ENCODE measurements around the gene PRRG3.
A peak's percentile ranks its signal among the peaks of the same experiment; 100 is the strongest.

Gene PRRG3

DNA sequence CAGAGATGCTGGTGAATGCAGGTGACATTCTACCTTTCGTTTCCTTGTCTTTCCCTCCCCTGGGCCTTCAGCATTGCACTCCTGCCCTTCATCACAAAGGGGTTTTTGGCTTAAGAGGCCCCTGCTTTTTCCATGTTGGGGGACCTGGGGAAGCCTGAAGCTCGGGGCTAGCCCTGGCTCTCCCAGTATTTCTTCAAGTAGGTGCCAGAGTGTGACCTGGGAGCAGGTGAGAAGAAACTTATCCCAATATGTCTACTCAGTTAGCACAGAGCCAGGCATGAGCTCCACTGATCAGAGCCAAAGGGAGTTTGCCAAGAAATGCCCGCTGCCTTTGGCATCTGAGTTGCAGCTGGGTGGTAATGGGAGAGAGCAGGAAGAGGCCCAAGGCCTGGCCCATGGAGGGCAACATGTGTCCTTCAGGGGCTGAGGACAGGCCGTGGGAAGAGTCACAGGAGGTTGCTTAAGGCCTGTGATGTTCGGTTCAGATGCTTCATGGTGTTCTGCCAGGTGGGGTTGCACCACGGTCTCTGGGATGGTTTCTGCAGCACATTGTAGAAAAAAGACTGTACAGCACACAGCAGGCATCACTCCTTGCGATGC, 7.6 kb downstream of the PRRG3 start:
- intact Hi-C loops (cut with DNase I) = no loop called here
- DNase-seq = peak in 1 of 42 donors; percentile 26

DNA sequence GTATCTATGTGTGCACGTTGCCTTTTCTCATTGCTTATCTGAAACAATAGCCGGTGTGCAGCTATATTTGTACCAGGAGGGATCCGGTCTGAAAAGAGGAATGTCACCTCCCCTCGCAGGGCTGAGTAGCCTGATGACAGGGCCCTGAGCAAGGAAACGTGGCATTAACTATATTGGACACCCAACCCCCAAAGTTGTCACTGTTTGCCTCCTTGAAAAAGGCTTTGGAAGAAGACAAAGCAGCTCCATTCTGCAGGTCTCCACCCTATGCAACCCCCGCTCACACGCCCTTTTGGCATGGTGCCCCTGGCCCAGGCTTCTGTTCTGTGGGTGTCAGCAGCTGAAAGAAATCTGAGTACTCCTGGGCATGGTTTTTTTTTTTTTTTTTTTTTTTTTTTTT, 8.2 kb downstream of the PRRG3 start:
- intact Hi-C loops (cut with DNase I) = no loop called here
- peak in 5 of 42 donors; percentile 3 to 37 (median 23) for DNase-seq

- intact Hi-C loops (cut with DNase I) = no loop called here
- DNase-seq = peak in 1 of 42 donors; percentile 34
Measured at GRCh38 chrX:151704041-151704663, 8.9 kb downstream of the PRRG3 start.

DNA sequence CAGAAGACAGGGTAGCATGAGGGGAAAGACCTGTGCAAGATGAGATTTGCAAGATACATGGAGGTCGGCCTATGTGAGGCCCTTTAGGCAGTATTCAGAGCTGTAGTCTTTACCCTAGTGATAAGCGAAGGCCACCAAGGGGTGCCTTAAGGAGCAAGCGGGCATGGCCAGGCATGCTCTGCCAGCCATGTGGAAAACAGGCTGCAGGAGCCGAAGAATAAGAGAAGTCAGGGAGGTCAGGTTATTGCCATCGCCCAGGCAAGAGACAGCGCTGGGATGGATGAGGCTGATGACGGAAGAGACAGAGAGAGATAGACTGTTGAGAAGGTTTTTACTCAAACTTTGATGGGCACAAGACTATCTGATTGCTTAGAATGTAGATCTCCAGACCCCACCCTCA, 13.6 kb downstream of the PRRG3 start:
- DNase-seq = peak in 2 of 42 donors; percentile 15 to 20
- intact Hi-C loops (cut with DNase I) = no loop called here

DNA sequence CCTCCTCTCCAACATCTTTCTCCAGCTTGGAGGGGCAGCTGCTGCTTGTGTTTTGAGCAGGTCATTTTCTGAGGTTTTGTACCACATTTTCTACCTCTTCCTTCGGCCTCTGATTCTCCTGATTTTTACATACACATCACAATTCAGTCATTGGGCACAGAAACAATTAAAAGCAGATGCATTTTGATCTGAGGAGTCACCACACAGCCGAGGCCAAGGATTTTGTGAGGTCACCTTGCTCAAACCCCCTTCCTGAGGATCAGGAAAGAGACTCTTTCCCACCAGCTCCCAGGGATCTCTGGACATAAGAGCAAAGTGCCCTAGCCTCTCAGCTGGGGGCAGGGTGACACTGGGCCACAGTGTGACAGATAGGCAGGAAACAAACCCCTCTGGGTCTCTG, 15.2 kb downstream of the PRRG3 start:
- intact Hi-C loops (cut with DNase I) = no loop called here
- DNase-seq = no peak

- peak in 1 of 42 donors; percentile 11 for DNase-seq
Measured at GRCh38 chrX:151711154-151711553, 15.9 kb downstream of the PRRG3 start.

DNA sequence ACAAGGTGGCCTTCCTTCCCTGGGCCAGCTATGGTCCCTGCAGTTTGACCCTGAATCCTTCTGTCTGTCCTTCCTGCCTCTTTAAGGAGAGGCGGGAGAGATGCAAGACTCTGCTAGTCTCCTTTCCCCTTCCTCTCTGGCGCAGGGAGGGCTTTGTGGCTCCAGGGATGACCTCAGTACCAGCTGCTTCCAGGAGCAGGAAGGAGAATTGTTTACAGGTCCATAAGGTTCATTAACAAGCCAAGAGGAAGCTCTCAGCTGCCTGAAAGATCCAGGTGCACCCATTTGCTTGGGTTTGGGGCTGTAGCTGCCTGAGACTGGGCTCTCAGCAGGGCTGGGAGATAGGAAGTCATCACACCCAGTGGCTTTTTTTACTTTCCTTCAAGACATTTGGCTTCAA, 16.5 kb downstream of the PRRG3 start:
- DNase-seq = no peak
- intact Hi-C loops (cut with DNase I) = no loop called here

More at GRCh38 chrX:151711154-151711553, 15.9 kb downstream of the PRRG3 start:
- intact Hi-C loops (cut with DNase I) = no loop called here

DNA sequence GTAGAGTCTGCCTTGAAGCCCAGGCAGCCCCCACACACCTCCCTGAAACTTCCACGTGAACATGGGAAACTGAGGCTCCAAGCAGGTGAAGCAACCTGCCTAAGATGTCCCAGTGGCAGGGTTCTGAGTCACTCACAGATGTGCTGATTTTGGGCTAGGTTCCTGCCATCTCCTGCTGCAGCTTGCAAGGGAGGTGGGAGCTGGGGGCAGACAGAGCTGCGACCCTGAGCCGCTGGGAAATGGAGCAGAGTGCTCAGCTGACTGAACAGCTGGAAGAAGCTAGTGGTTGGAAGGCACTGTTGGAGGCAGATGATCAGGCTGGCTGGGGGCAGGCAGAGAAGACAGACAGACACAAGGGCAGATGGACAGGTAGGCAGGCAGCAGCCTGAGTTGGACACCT, 17.0 kb downstream of the PRRG3 start:
- intact Hi-C loops (cut with DNase I) = no loop called here
- no peak for DNase-seq

GRCh38 chrX:151713849-151714248, 18.6 kb downstream of the PRRG3 start:
- DNase-seq = peak in 12 of 42 donors; percentile 4 to 43 (median 27)
- intact Hi-C loops (cut with DNase I) = no loop called here

DNA sequence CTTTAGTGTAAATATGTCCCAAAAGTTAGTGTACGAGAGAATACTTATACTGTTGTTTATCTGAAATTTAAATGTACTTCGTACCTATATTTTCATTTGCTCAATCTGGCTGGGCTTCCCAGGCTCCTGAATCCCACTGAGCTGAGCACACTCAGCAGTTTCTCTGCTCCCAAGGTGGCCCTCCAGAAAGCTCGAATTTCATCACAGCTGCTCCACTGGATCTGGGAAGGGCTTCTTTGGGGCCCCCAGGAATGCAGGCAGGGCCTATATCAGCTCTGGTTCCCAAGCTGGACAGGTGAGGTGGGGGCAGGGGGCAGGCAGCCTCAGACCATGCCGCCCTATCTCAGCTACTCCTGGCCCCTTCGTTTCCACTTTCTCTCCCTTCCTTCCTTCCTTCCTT, 19.1 kb downstream of the PRRG3 start:
- DNase-seq = no peak
- intact Hi-C loops (cut with DNase I) = no loop called here

DNA sequence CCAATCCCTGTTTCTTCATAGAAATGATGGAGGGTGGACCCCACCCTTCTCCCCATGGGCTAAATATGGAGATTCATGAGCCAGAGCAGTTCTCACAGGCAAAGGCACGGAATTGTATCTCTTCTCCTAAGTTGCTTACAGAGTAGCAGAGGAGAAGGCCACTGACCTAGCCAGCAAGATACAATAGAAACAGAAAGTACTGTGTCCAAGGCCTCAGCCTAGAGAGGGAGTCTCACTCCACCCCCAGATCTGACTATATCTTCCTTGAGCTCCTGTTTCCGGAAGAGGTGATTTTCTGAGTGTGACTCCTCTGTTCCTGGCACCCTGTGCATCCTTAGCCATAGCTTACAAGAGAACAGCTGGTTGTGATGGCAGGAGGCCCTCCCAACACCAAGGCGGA, 20.5 kb downstream of the PRRG3 start, which contains the start of gene FATE1:
Gene FATE1 (plus strand): TSS at position 284 of the 400 bp plus-strand sequence. CDS start 85 bp downstream, at position 369.
- no peak for DNase-seq
- intact Hi-C loops (cut with DNase I) = no loop called here

- intact Hi-C loops (cut with DNase I) = no loop called here
- peak in 11 of 42 donors; percentile 2 to 46 (median 15) for DNase-seq
Measured at GRCh38 chrX:151722241-151722846, 27.1 kb downstream of the PRRG3 start.

GRCh38 chrX:151723156-151723760, 28.0 kb downstream of the PRRG3 start:
- DNase-seq = peak in 1 of 42 donors; percentile 2
- intact Hi-C loops (cut with DNase I) = no loop called here

DNA sequence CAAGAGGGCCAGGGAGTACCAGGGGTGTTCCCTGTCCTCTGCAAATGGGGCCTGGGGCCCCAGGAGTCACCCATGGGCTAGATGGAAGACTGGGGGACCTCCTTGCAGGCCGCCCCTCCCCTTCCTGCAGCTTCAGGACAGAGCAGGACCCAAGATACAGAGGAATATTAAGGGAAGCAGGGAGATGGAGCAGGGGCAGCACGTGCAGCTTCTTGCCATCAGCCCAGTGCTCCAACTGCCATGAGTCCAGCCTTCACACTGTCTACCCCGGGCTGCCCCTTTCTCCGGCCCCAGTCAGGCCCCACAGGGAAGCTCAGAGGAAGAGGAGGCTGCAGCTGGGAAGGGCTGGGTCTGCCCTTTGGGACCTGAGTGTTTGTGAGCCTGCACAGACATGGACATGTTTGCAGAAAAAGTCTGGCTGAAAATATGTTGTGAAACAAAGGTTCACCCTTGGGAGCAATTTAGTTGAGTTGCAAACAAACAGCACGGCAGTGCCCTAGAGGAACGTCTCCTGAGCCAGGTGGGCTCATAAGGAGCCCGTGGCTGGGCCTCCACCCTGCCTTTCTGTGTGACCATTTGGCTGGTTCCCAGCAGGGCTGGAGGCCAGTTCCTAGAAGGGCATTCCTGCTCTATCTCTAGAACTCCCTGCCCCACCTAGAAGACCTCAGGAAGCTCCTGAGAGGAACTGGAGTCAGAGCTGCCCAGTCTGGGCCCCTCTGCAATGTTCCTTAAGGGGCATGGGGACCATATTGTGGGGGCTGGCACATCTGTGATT, 29.5 kb downstream of the PRRG3 start:
- DNase-seq = peak in 1 of 42 donors; percentile 20
- intact Hi-C loops (cut with DNase I) = no loop called here

DNA sequence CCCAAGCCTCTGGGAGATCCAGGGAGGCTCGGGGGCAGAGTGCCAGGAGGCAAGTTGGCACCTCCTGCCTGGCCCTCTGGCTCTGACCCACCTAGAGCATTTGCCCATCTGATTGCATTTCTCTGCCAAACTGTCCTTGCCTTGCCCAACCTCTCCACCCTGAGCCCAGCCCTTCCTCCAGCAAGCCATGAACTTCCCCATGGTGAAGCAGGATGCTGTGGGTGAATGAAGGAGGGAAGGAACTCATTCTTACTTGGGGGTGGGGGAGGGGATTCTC, 30.0 kb downstream of the PRRG3 start:
- intact Hi-C loops (cut with DNase I) = no loop called here
- DNase-seq = peak in 1 of 42 donors; percentile 17

DNA sequence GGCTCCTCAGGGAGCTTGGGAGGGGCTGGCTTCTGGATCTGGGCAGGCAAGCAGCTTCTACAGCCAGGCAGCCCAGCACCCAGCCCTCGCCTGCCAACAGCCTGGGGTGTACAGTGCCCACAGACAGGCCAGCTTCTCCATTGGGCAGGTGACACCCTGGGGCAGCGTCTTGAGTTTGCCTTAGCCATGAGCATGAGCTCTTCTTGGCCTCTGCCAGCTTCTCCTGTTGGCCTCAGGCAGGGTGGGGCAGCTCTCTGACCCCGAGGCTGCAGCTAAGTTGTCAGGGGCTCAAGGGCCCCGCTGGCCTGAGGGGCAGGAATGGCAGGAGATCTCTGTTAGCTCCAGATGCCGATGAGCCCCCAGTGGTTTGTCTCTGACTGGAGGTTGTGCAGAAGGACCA, 31.5 kb downstream of the PRRG3 start:
- no peak for DNase-seq
- intact Hi-C loops (cut with DNase I) = no loop called here

DNA sequence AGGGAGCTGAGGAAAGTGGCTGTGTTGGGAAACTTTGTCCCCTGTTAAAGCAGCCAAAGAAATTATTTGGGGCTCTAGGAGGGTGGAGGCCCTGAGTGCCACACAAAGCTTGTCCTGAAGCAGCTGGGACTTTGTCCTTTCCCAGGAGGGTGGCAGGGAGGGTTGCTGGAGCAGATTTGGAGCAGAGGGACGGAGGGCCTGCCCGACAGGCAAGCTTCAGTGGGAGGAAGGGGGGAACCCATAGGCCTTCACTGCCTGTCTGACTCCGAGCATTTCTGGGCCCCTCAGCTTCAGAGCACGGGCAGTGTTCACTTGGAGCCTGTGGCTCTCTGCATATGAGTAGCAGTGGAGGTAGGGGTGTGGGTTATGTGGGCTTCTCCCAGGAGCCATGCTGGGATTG, 32.1 kb downstream of the PRRG3 start:
- intact Hi-C loops (cut with DNase I) = no loop called here
- no peak for DNase-seq

DNA sequence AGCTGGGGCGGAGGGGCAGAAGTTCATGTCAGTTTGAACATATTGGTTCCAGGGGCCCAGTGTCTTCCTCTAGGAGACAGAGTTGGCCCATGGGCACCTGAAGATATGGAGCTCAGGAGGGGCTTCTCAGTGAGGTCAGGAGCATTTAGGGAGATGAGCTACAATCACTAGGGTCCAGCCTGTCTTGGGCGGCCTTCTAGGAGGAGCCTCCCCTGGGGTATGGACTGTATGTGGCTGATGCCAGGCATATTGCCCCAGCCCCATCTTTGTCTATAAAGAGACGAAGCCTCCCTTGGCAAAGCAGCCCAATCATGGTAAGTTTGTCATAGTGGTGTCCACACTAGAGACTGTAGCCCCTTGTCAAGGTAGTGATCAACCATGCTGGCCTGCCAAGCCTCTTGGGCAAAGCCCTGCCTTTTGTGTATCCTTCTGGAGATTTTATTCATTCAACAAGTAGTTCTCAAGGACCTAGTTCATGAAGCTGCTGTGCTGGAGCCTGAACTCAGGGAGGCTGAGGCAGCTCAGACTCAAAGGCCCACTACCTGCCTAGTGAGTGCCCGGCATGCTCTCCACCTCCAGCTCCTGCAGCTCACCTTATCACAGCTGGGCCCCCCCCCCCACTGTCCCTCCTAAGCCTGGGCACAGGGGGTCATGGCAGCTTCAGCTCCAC, 33.9 kb downstream of the PRRG3 start:
- intact Hi-C loops (cut with DNase I) = no loop called here

GRCh38 chrX:151734446-151734845, 39.2 kb downstream of the PRRG3 start, which contains the start of gene CNGA2:
CNGA2 (plus strand) TSS chrX:151734746; CDS start chrX:151738484, 3,738 bp downstream.
- intact Hi-C loops (cut with DNase I) = no loop called here
- DNase-seq = no peak

More for the DNA sequence above, 33.9 kb downstream of the PRRG3 start:
- peak in 1 of 42 donors; percentile 12 for DNase-seq
